ENCODE results near the gene SLC25A6. TPM values are rescaled to one million over a fixed set of nuclear protein-coding genes. Genes with fewer than 3 reads are reported as not detected.

SLC25A6 gene
- total RNA-seq, 1 experiment from 2014 or later: 463 TPM

GRCh38 chrX:1397441-1398270 lies 5.7 kb upstream of the SLC25A6 start:
- H3K27ac Mint-ChIP-seq (ENCODE audit: low read depth, unreplicated experiment): no peak overlapping the region
- ChIA-PET CTCF (no interaction called here), POLR2A (no interaction called here)
- no TSS peak for BruUV-seq (replicated peaks)
- DNase-seq (ENCODE audit: unreplicated experiment): no peak
- H3K27me3 Mint-ChIP-seq (ENCODE audit: insufficient read depth, unreplicated experiment): no peaks in the 10 kb centered on the region
- intact Hi-C loops (cut with micrococcal nuclease): loop anchor here (10.0 kb wide), 1 partner anchor 153 kb away; no protein-coding TSS in a partner anchor
- TF ChIP-seq, protein P1, sequence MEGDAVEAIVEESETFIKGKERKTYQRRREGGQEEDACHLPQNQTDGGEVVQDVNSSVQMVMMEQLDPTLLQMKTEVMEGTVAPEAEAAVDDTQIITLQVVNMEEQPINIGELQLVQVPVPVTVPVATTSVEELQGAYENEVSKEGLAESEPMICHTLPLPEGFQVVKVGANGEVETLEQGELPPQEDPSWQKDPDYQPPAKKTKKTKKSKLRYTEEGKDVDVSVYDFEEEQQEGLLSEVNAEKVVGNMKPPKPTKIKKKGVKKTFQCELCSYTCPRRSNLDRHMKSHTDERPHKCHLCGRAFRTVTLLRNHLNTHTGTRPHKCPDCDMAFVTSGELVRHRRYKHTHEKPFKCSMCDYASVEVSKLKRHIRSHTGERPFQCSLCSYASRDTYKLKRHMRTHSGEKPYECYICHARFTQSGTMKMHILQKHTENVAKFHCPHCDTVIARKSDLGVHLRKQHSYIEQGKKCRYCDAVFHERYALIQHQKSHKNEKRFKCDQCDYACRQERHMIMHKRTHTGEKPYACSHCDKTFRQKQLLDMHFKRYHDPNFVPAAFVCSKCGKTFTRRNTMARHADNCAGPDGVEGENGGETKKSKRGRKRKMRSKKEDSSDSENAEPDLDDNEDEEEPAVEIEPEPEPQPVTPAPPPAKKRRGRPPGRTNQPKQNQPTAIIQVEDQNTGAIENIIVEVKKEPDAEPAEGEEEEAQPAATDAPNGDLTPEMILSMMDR (IDR thresholded peaks at IDR 0.05; ENCODE audit: unreplicated experiment): no peak
- H3K4me3 Mint-ChIP-seq (ENCODE audit: unreplicated experiment): no peak overlapping the region
- H3K36me3 Mint-ChIP-seq (ENCODE audit: insufficient read depth, unreplicated experiment): peaks cover 30% of the 10 kb centered on the region
- H3K4me1 Mint-ChIP-seq (ENCODE audit: insufficient read depth, unreplicated experiment): peaks cover 27% of the 10 kb centered on the region
- H3K9me3 Mint-ChIP-seq (ENCODE audit: unreplicated experiment): peaks cover 9% of the 10 kb centered on the region

DNA sequence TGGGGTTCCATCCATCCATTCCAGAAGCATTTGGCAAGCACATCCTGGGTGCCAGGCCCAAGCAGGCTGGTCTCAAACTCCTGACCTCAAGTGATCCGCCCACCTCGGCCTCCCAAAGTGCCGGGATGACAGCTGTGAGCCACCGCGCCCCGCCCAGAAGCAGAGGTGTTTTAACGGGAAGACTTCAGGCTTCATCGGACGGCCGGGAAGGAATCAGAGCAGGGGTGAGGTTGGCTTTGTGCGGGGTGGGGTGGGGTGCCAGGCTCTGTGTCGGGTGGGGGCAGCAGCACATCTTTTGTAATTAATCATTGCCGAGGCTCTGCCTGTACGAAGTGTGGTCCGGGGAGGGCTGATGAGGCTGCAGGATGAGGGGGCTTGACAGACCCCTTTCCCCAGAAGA lies 5.1 kb upstream of the SLC25A6 start:
- Mint-ChIP-seq H3K4me1 (ENCODE audit: insufficient read depth, unreplicated experiment) (peaks cover 27% of the 10 kb centered on the region), H3K27ac (ENCODE audit: low read depth, unreplicated experiment) (no peak overlapping the region), H3K4me3 (ENCODE audit: unreplicated experiment) (no peak overlapping the region), H3K36me3 (ENCODE audit: insufficient read depth, unreplicated experiment) (peaks cover 31% of the 10 kb centered on the region), H3K27me3 (ENCODE audit: insufficient read depth, unreplicated experiment) (no peaks in the 10 kb centered on the region), H3K9me3 (ENCODE audit: unreplicated experiment) (peaks cover 9% of the 10 kb centered on the region)
- POLR2A ChIA-PET: no interaction called here
- no peak for DNase-seq (ENCODE audit: unreplicated experiment)
- TF ChIP-seq, protein P1 (IDR thresholded peaks at IDR 0.05; ENCODE audit: unreplicated experiment): no peak
- CTCF ChIA-PET: no interaction called here
- intact Hi-C loops (cut with micrococcal nuclease): loop anchor here (10.0 kb wide), 1 partner anchor 152 kb away; no protein-coding TSS in a partner anchor
- no TSS peak for BruUV-seq (replicated peaks)

- Mint-ChIP-seq H3K9me3 (ENCODE audit: unreplicated experiment) (peaks cover 9% of the 10 kb centered on the region), H3K4me1 (ENCODE audit: insufficient read depth, unreplicated experiment) (peaks cover 27% of the 10 kb centered on the region), H3K4me3 (ENCODE audit: unreplicated experiment) (no peak overlapping the region), H3K27ac (ENCODE audit: low read depth, unreplicated experiment) (peak overlapping the region; percentile 17), H3K27me3 (ENCODE audit: insufficient read depth, unreplicated experiment) (no peaks in the 10 kb centered on the region), H3K36me3 (ENCODE audit: insufficient read depth, unreplicated experiment) (peaks cover 39% of the 10 kb centered on the region)
- no TSS peak for BruUV-seq (replicated peaks)
- intact Hi-C loops (cut with micrococcal nuclease): loop anchor here (10.0 kb wide), 1 partner anchor 151 kb away; no protein-coding TSS in a partner anchor
- POLR2A ChIA-PET: no interaction called here
- CTCF ChIA-PET: no interaction called here
- no peak for DNase-seq (ENCODE audit: unreplicated experiment)
- TF ChIP-seq, protein P1 (IDR thresholded peaks at IDR 0.05; ENCODE audit: unreplicated experiment): no peak
Measured at GRCh38 chrX:1395646-1396216, 3.8 kb upstream of the SLC25A6 start.

GRCh38 chrX:1394731-1395501 lies 3.0 kb upstream of the SLC25A6 start:
- CTCF ChIA-PET: no interaction called here
- H3K27ac Mint-ChIP-seq (ENCODE audit: low read depth, unreplicated experiment): peak overlapping the region; percentile 96
- DNase-seq (ENCODE audit: unreplicated experiment): no peak

More at GRCh38 chrX:1394731-1395501, 3.0 kb upstream of the SLC25A6 start:
- Mint-ChIP-seq H3K9me3 (ENCODE audit: unreplicated experiment) (peaks cover 9% of the 10 kb centered on the region), H3K4me1 (ENCODE audit: insufficient read depth, unreplicated experiment) (peaks cover 27% of the 10 kb centered on the region), H3K27me3 (ENCODE audit: insufficient read depth, unreplicated experiment) (no peaks in the 10 kb centered on the region), H3K4me3 (ENCODE audit: unreplicated experiment) (peak overlapping the region; percentile 93), H3K36me3 (ENCODE audit: insufficient read depth, unreplicated experiment) (peaks cover 42% of the 10 kb centered on the region)
- no TSS peak for BruUV-seq (replicated peaks)
- intact Hi-C loops (cut with micrococcal nuclease): loop anchor here (10.0 kb wide), 1 partner anchor 150 kb away; no protein-coding TSS in a partner anchor
- POLR2A ChIA-PET: no interaction called here
- TF ChIP-seq, protein P1 (IDR thresholded peaks at IDR 0.05; ENCODE audit: unreplicated experiment): no peak

All from MCF 10A (cell line).